PFSK-1 (cell line): ENCODE results near the gene SCAF1.

Experiments
- FOXP2 ChIP-seq: optimal IDR thresholded peaks from 2 replicates; pipeline ENCODE3; 2011; ENCODE audit warnings: borderline replicate concordance, control low read depth, inconsistent platforms; ENCODE audit not compliant: insufficient read depth; ENCODE audit errors: extremely low read length, extremely low read depth
- POLR2AphosphoS5 ChIP-seq: IDR thresholded peaks from 2 replicates; pipeline ENCODE4 v1.6.1; 2012; ENCODE audit warnings: low read depth, mild to moderate bottlenecking, control low read depth, low read length, moderate library complexity
- REST ChIP-seq, 2 experiments: IDR thresholded peaks; 2 replicates each; pipeline versions ENCODE4 v1.6.1 to v1.8.0; 2011 to 2012; ENCODE audit warnings: low read depth in 2 of 2, low read length in 2 of 2, control low read depth in 1 of 2, inconsistent platforms in 1 of 2, mild to moderate bottlenecking in 1 of 2, moderate library complexity in 1 of 2; ENCODE audit not compliant: insufficient read depth in 1 of 2
- SIN3A ChIP-seq: IDR thresholded peaks from 2 replicates; pipeline ENCODE4 v1.6.1; 2012; ENCODE audit warnings: mild to moderate bottlenecking, low read length, moderate library complexity, borderline replicate concordance; ENCODE audit not compliant: insufficient read depth
- TAF1 ChIP-seq: IDR thresholded peaks from 2 replicates; pipeline ENCODE4 v1.6.1; 2012; ENCODE audit warnings: low read length, control low read depth, borderline replicate concordance; ENCODE audit not compliant: insufficient read depth

GRCh38 chr19:49681830-49682229 is 39.8 kb downstream of the SCAF1 start:
- TF ChIP-seq SIN3A (no peak), TAF1 (no peak), POLR2AphosphoS5 (no peak), REST (IDR thresholded peaks at IDR 0.05; ENCODE audit: insufficient read depth in 1 of 2, low read depth in 2 of 2, low read length in 2 of 2) (no peak), FOXP2 (no peak)
